IPS-18a (cell line): ENCODE data around the gene PTPRN2.

ENCODE experiments used
- H3K27ac ChIP-seq: one replicate; pipeline ENCODE4 v1.5.1; 2013; ENCODE audit warnings: low read length
- H3K27me3 ChIP-seq: one replicate; pipeline ENCODE4 v1.6.1; 2013; ENCODE audit warnings: mild to moderate bottlenecking, low read length; ENCODE audit not compliant: control insufficient read depth, insufficient read depth
- H3K36me3 ChIP-seq: one replicate; pipeline ENCODE4 v1.6.1; 2013; ENCODE audit warnings: low read depth, low read length; ENCODE audit not compliant: control insufficient read depth
- H3K4me1 ChIP-seq: one replicate; pipeline ENCODE4 v1.6.1; 2013; ENCODE audit warnings: low read depth, low read length; ENCODE audit not compliant: control insufficient read depth
- H3K4me3 ChIP-seq: one replicate; pipeline ENCODE4 v1.5.1; 2013; ENCODE audit warnings: low read length
- H3K9ac ChIP-seq: one replicate; pipeline ENCODE4 v1.6.1; 2013; ENCODE audit warnings: mild to moderate bottlenecking, low read length, moderate library complexity
- H3K9me3 ChIP-seq: one replicate; pipeline ENCODE4 v1.6.1; 2013; ENCODE audit warnings: low read depth, low read length; ENCODE audit not compliant: control insufficient read depth

PTPRN2 gene

GRCh38 chr7:157829491-157829890 is 758.1 kb downstream of the PTPRN2 start:
- H3K27ac ChIP-seq: no peak overlapping the region
- no peaks in the 10 kb centered on the region for H3K36me3 ChIP-seq
- H3K4me3 ChIP-seq: no peak overlapping the region
- H3K4me1 ChIP-seq: no peaks in the 10 kb centered on the region
- no peaks in the 10 kb centered on the region for H3K9me3 ChIP-seq
- no peak overlapping the region for H3K9ac ChIP-seq
- H3K27me3 ChIP-seq: no peaks in the 10 kb centered on the region

- Histone ChIP-seq H3K4me1 (no peaks in the 10 kb centered on the region), H3K4me3 (no peak overlapping the region), H3K9ac (no peak overlapping the region), H3K36me3 (no peaks in the 10 kb centered on the region), H3K9me3 (no peaks in the 10 kb centered on the region), H3K27ac (no peak overlapping the region), H3K27me3 (no peaks in the 10 kb centered on the region)
Observed at GRCh38 chr7:157828881-157829280, 758.7 kb downstream of the PTPRN2 start.

- Histone ChIP-seq H3K4me1 (no peaks in the 10 kb centered on the region), H3K36me3 (no peaks in the 10 kb centered on the region), H3K9ac (no peak overlapping the region), H3K4me3 (no peak overlapping the region), H3K9me3 (no peaks in the 10 kb centered on the region), H3K27ac (no peak overlapping the region), H3K27me3 (no peaks in the 10 kb centered on the region)
Observed at GRCh38 chr7:157828190-157828589, 759.4 kb downstream of the PTPRN2 start.

- H3K9ac ChIP-seq: no peak overlapping the region
- H3K27ac ChIP-seq: no peak overlapping the region
- H3K9me3 ChIP-seq: no peaks in the 10 kb centered on the region
- no peak overlapping the region for H3K4me3 ChIP-seq
- no peaks in the 10 kb centered on the region for H3K27me3 ChIP-seq
- no peaks in the 10 kb centered on the region for H3K36me3 ChIP-seq
- no peaks in the 10 kb centered on the region for H3K4me1 ChIP-seq
Observed at GRCh38 chr7:157827863-157828160, 759.8 kb downstream of the PTPRN2 start.

- Histone ChIP-seq H3K27me3 (no peaks in the 10 kb centered on the region), H3K36me3 (no peaks in the 10 kb centered on the region), H3K9ac (no peak overlapping the region), H3K4me3 (no peak overlapping the region), H3K9me3 (no peaks in the 10 kb centered on the region), H3K4me1 (no peaks in the 10 kb centered on the region), H3K27ac (no peak overlapping the region)
Observed at GRCh38 chr7:157827045-157827862, 760.4 kb downstream of the PTPRN2 start.

GRCh38 chr7:157826566-157826965 is 761.1 kb downstream of the PTPRN2 start:
- no peak overlapping the region for H3K4me3 ChIP-seq
- no peak overlapping the region for H3K9ac ChIP-seq
- no peaks in the 10 kb centered on the region for H3K9me3 ChIP-seq
- H3K4me1 ChIP-seq: no peaks in the 10 kb centered on the region
- no peak overlapping the region for H3K27ac ChIP-seq
- H3K27me3 ChIP-seq: no peaks in the 10 kb centered on the region
- H3K36me3 ChIP-seq: no peaks in the 10 kb centered on the region

- no peaks in the 10 kb centered on the region for H3K36me3 ChIP-seq
- H3K27ac ChIP-seq: no peak overlapping the region
- no peaks in the 10 kb centered on the region for H3K4me1 ChIP-seq
- H3K9ac ChIP-seq: no peak overlapping the region
- H3K27me3 ChIP-seq: no peaks in the 10 kb centered on the region
- no peaks in the 10 kb centered on the region for H3K9me3 ChIP-seq
- no peak overlapping the region for H3K4me3 ChIP-seq
Observed at GRCh38 chr7:157825325-157825724, 762.3 kb downstream of the PTPRN2 start.

- H3K27ac ChIP-seq: no peak overlapping the region
- no peaks in the 10 kb centered on the region for H3K9me3 ChIP-seq
- H3K4me3 ChIP-seq: no peak overlapping the region
- no peaks in the 10 kb centered on the region for H3K4me1 ChIP-seq
- H3K9ac ChIP-seq: no peak overlapping the region
- H3K27me3 ChIP-seq: no peaks in the 10 kb centered on the region
- H3K36me3 ChIP-seq: no peaks in the 10 kb centered on the region
Observed at GRCh38 chr7:157824819-157825121, 762.9 kb downstream of the PTPRN2 start.

- Histone ChIP-seq H3K27me3 (no peaks in the 10 kb centered on the region), H3K9ac (no peak overlapping the region), H3K4me1 (no peaks in the 10 kb centered on the region), H3K36me3 (no peaks in the 10 kb centered on the region), H3K27ac (no peak overlapping the region), H3K9me3 (no peaks in the 10 kb centered on the region), H3K4me3 (no peak overlapping the region)
Observed at GRCh38 chr7:157824011-157824818, 763.4 kb downstream of the PTPRN2 start.

- Histone ChIP-seq H3K36me3 (no peaks in the 10 kb centered on the region), H3K4me1 (no peaks in the 10 kb centered on the region), H3K27ac (no peak overlapping the region), H3K4me3 (no peak overlapping the region), H3K9ac (no peak overlapping the region), H3K9me3 (no peaks in the 10 kb centered on the region), H3K27me3 (no peaks in the 10 kb centered on the region)
Observed at GRCh38 chr7:157822688-157823031, 765.0 kb downstream of the PTPRN2 start.

GRCh38 chr7:157821959-157822687 is 765.5 kb downstream of the PTPRN2 start:
- Histone ChIP-seq H3K9me3 (no peaks in the 10 kb centered on the region), H3K4me3 (no peak overlapping the region), H3K36me3 (no peaks in the 10 kb centered on the region), H3K4me1 (no peaks in the 10 kb centered on the region), H3K27ac (no peak overlapping the region), H3K27me3 (no peaks in the 10 kb centered on the region), H3K9ac (no peak overlapping the region)
